HT1080 (cell line): ENCODE data around the gene EPHA4. TPM values are rescaled to one million over a fixed set of nuclear protein-coding genes. Genes with fewer than 3 reads are reported as not detected.
A peak's percentile ranks its signal among the peaks of the same experiment; 100 is the strongest.

Source experiments
- DNase-seq: peaks from one replicate; pipeline ENCODE4 v3.0.0-alpha.2; 2015; ENCODE audit warnings: low read depth
- polyA plus RNA-seq, 2 experiments: library from polyadenylated mRNA; depleted of rRNA; stranded (reverse); fragments of >200 nt; gene quantifications; 2 replicates each; pipeline ENCODE4 v1.2.3, GENCODE V29; 2015
- total RNA-seq: library from RNA; depleted of rRNA; stranded (reverse); fragments of >200 nt; shearing (Covaris generic); gene quantifications from 2 replicates; pipeline ENCODE4 v1.2.3, GENCODE V29; 2014; rRNA removed

Gene EPHA4
- total RNA-seq: 3.8 and 4.2 TPM in 2 replicates
- 2.3 and 3.8 TPM in 2 replicates for polyA plus RNA-seq (2015; cell fraction: cytosol; rRNA removed)
- 17.7 and 24.9 TPM in 2 replicates for polyA plus RNA-seq (2015; cell fraction: nucleus; rRNA removed)

GRCh38 chr2:221572219-221572820 lies at the start of gene EPHA4:
Gene EPHA4, minus strand, starts transcription at chr2:221572304. Its CDS starts 56 bp downstream, at chr2:221572248.
- DNase-seq: peak; percentile 86

DNA sequence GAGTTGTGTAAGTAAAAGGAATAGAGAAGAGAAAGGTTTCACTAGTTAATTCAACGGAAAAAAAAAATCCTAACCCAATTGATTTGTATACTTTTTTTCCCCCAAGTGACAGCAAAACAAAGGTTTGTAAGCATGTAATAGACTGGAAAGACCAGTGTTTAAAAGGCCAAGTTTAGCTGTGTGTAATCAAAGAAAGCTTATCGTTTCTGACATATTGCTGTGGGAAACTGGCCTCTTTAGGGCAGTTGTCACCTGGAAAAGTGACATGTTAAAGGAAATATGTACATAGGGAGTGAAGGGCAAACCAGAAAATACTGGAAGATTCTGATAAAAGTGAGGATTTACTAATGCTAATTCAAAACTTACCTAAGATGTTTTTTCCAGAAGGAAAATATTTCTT lies 45.9 kb upstream of the EPHA4 start:
- DNase-seq: no peak

DNA sequence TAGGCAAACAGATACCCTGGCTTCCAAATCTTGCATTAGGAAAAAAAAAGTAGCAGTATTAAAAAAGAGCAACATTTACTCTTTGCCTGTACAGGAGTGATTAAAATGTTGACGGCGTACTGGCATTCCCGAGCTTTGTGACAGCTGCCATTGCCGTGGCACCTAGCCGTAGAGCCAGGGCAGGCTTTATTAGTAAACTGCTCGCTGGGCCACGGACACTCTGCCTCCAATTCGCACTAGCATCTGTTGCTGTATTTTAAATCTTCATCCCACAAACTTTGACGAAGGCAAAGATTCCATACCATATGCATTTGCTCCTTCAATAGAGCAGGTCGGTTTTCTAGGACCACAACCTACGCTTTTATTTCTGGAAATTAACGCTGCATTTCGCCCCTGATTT lies 44.5 kb upstream of the EPHA4 start:
- DNase-seq: no peak

- DNase-seq: no peak
Observed at GRCh38 chr2:221614274-221614673, 42.2 kb upstream of the EPHA4 start.

GRCh38 chr2:221612800-221613199 lies 40.7 kb upstream of the EPHA4 start:
- no peak for DNase-seq

GRCh38 chr2:221612161-221612560 lies 40.1 kb upstream of the EPHA4 start:
- no peak for DNase-seq

DNA sequence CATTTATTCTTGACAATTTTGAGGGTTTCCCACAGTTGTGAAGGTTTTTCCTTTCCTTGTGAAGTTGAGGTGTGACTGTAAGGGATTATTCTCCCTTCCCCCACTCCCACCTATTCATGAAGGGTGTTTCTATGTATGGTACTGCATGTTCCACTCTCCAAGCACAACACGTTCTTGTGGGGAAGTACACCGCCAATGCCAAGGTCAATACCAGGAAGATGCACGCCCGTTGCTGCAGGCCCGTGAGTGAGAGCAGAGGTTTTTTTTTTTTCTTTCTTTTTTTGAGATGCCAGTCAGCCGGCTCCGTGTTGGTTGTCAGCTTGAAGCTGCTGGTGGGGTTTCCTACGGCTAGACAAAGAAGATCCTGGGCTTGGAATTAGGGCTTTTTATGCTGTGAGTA lies 38.6 kb upstream of the EPHA4 start:
- DNase-seq: no peak

GRCh38 chr2:221610255-221610654 lies 38.2 kb upstream of the EPHA4 start:
- no peak for DNase-seq

- DNase-seq: no peak
Observed at GRCh38 chr2:221608442-221608841, 36.3 kb upstream of the EPHA4 start.

DNA sequence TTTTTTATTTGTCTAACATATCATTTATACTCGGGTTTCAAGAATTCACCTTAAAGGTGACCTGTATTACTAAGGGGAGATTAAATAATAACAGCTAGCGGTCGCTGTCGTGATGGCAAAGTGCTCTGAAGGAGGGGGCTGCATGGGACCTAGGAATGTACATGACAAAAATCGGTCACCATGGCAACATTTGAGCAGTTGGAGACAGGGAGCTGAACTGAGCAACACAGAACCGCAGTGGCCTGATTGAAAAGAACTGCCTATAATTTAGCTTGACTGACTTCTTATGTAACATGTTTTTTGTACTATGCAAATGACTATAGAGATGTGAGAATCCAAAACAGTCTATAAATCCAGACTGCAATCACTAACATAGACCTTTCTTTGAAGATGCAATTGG lies 34.3 kb upstream of the EPHA4 start:
- no peak for DNase-seq

DNA sequence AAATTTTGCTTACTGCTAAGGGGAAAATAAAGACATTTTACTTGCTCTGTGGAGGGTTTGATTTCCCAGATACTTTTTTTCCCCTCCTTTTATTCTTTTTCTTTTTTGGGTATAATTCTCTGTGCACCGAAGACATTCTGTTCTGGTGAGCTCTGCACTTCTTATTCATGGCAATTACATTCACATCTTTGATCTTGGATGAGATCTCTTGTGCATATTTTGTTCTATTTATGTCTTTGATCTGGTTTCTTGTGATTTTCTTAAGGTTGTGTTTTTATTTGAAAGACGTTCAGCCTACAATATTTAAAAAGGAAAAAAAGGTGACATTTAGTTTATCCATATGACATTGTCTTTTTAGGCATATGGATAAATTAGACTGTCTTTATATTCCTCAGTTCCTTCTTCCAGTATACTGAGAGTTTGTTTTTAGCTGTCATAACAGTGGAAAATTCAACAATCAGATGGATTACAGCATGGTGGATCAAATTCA lies 33.7 kb upstream of the EPHA4 start:
- DNase-seq: no peak

GRCh38 chr2:221602938-221603337 lies 30.8 kb upstream of the EPHA4 start:
- DNase-seq: no peak

- DNase-seq: no peak
Observed at GRCh38 chr2:221601376-221601775, 29.3 kb upstream of the EPHA4 start.

DNA sequence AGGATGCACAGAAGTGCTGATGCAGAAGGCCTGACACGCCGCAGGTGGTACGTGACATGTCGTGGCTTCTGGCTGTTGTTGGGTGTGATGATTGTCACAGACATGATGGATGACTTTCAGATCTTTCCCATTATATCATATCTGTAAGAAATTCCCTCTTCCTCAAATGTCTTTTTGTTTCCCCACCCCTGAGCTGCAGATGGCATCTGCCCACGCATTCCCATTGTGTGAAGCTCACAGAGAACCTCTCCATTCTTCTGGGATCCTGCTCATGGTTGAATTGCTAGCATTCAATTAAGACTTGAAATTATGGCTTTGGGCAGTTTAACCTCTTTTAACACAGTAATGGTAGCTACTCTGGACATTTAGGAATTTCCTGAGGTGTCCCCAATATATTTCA lies 28.3 kb upstream of the EPHA4 start:
- no peak for DNase-seq

GRCh38 chr2:221596192-221596591 lies 24.1 kb upstream of the EPHA4 start:
- peak; percentile 61 for DNase-seq

- no peak for DNase-seq
Observed at GRCh38 chr2:221590861-221591365, 18.8 kb upstream of the EPHA4 start.

GRCh38 chr2:221589696-221590095 lies 17.6 kb upstream of the EPHA4 start:
- no peak for DNase-seq

DNA sequence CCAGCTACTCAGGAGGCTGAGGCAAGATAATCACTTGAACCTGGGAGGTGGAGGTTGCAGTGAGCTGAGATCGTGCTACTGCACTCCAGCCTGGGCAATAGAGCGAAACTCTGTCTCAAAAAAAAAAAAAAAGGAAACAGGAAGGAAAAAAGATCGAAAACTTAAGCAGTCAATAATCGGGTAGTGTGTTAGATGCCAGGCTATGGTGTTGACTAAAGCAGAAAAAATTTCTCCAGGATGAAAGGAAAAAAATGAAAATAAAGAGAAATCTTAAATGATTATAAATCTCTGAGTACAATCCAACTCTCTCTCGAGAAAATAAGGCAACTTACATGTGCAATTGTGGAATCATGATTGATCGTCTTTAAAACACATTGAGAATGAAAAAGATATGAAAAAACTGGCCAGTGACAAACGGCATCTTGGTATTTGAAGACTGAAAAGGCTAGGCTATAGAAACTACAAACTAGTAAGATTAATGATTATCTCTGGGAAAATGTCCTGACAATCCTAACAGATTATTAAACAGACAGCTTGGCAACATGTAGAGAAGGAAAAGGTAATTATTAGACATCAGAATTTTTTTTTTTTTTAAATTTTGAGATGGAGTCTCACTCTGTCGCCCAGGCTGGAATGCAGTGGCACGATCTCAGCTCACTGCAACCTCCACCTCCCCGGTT lies 16.3 kb upstream of the EPHA4 start:
- no peak for DNase-seq

DNA sequence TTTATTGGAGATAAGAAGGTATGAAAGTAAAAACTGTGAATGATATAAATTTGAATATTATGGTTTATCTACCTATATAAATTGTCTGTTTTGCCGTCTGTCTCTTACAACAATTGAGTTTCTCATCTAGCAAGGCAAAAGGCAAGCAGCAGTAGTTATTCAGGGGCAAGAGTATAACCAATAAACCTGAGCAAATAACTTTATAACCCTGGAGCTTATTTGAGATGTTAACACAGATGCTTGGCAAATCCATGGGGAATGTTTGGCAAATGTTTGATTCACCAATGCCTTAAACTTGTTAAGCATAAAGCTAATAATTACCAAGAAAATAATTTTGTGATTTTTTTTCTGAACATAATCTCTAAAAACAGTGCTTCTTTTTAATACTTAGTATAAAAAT lies 9.9 kb upstream of the EPHA4 start:
- DNase-seq: no peak

- no peak for DNase-seq
Observed at GRCh38 chr2:221574231-221574570, 2.1 kb upstream of the EPHA4 start.

DNA sequence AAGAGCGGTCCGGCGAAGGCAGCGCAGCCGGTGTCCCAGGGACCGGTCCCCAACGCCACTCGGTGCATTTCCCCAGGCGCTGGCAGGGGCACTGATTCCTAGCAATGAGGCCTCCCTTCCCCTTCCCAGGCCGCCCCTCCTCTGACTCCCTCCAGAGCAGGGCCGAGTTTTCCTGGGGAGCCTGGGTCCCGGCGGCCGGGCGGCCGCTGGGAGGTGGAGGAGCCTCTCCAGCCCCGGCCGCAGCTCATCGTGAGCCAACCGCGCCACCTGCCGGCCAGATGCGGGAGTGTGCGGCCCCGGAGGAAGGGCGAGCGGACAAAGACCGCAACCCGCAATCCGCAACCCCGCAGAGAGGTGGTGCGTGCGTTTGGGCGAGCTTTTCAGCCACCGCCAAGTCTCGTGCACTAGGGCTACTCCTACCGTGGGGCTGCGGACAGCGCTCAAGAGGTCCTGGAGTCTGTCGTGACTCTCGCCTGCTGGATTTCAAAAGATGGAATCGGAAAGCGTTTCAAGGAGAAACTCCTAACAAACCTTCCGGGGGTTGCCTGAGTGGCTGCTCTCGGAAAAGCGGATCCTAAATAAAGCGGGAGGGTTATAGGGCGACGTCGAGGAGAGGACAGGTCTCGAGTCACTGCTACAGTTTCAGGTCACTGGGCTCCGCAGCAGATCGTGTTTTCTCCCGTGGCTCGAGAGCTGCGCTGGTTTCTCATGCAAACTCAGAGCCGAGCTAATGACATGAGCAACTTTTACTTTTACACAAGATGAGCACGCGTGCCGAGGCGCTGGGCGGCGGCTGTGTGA lies 1.5 kb upstream of the EPHA4 start:
- DNase-seq: peak; percentile 74

DNA sequence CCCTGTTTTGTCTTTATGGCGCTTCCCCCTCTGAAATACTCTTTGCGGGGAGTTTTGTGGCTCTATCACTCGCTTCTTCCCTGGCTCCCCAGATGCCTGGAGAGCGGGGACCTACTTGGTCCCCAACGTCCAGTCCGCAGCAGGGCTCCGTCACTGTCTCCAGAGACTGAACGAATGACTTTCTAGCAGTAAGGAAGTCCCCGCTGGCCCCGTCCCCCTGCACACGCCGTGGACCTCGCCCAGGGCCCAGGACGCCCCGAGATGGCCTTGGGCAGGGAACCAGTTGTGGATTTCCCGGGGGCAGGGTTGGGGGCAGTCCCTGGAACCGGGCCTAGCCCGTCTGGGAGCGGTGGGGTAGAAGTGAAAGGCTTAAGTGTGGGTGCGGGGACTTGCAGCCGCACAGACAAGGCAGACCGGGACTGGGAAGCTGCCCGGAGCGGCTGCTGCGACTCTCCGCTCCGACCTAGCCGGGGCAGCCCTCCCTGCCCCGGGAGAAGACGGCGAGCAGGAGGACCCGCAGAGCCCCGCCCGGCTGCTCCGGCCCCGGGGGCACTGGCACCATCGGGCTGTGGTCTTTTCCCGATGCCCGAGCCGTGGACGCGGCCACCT lies 821 bp upstream of the EPHA4 start:
- peak; percentile 46 for DNase-seq
